ENCODE measurements around the gene AGBL5. TPM values are rescaled to one million over a fixed set of nuclear protein-coding genes. Genes with fewer than 3 reads are reported as not detected.

AGBL5 gene
- total RNA-seq, 2 donors from 2014 or later: 12.5 to 20.5 TPM

- no peak for ATAC-seq
- Mint-ChIP-seq H3K9me3 (no peaks in the 10 kb centered on the region), H3K36me3 (no peaks in the 10 kb centered on the region), H3K4me1 (ENCODE audit: low read depth in 2 of 2) (no peaks in the 10 kb centered on the region), H3K27me3 (no peaks in the 10 kb centered on the region), H3K27ac (no peak overlapping the region), H3K4me3 (no peak overlapping the region)
- no peak for DNase-seq (ENCODE audit: low spot score)
Measured at GRCh38 chr2:27016801-27017325, 34.6 kb upstream of the AGBL5 start.

GRCh38 chr2:27018142-27018541, 33.3 kb upstream of the AGBL5 start:
- ATAC-seq (no peak), DNase-seq (ENCODE audit: low spot score) (no peak)
- Mint-ChIP-seq H3K4me1 (ENCODE audit: low read depth in 2 of 2) (no peaks in the 10 kb centered on the region), H3K36me3 (no peaks in the 10 kb centered on the region), H3K4me3 (no peak overlapping the region), H3K9me3 (no peaks in the 10 kb centered on the region), H3K27me3 (no peaks in the 10 kb centered on the region), H3K27ac (no peak overlapping the region)

GRCh38 chr2:27019459-27019858, 32.0 kb upstream of the AGBL5 start:
- Mint-ChIP-seq H3K36me3 (no peaks in the 10 kb centered on the region), H3K27ac (no peak overlapping the region), H3K4me3 (no peak overlapping the region), H3K27me3 (no peaks in the 10 kb centered on the region), H3K9me3 (no peaks in the 10 kb centered on the region), H3K4me1 (ENCODE audit: low read depth in 2 of 2) (no peaks in the 10 kb centered on the region)
- ATAC-seq: no peak
- DNase-seq (ENCODE audit: low spot score): no peak

- ATAC-seq: no peak
- Mint-ChIP-seq H3K27ac (no peak overlapping the region), H3K4me3 (no peak overlapping the region)
Measured at GRCh38 chr2:27019931-27020855, 31.3 kb upstream of the AGBL5 start.

GRCh38 chr2:27021253-27022049, 30.0 kb upstream of the AGBL5 start:
- peak overlapping the region in 1 of 2 donors; percentile 64 for H3K27ac Mint-ChIP-seq
- no peaks in the 10 kb centered on the region for H3K27me3 Mint-ChIP-seq
- no peaks in the 10 kb centered on the region for H3K36me3 Mint-ChIP-seq
- ATAC-seq: no peak
- DNase-seq (ENCODE audit: low spot score): no peak
- H3K4me1 Mint-ChIP-seq (ENCODE audit: low read depth in 2 of 2): no peaks in the 10 kb centered on the region
- no peak overlapping the region for H3K4me3 Mint-ChIP-seq
- no peaks in the 10 kb centered on the region for H3K9me3 Mint-ChIP-seq

More at GRCh38 chr2:27019931-27020855, 31.3 kb upstream of the AGBL5 start:
- no peaks in the 10 kb centered on the region for H3K9me3 Mint-ChIP-seq
- H3K27me3 Mint-ChIP-seq: no peaks in the 10 kb centered on the region
- DNase-seq (ENCODE audit: low spot score): no peak
- H3K36me3 Mint-ChIP-seq: no peaks in the 10 kb centered on the region
- no peaks in the 10 kb centered on the region for H3K4me1 Mint-ChIP-seq (ENCODE audit: low read depth in 2 of 2)

- ATAC-seq (no peak), DNase-seq (ENCODE audit: low spot score) (no peak)
- Mint-ChIP-seq H3K27me3 (no peaks in the 10 kb centered on the region), H3K4me3 (no peak overlapping the region), H3K27ac (no peak overlapping the region), H3K36me3 (no peaks in the 10 kb centered on the region), H3K9me3 (no peaks in the 10 kb centered on the region), H3K4me1 (ENCODE audit: low read depth in 2 of 2) (peaks cover 0 to 5% of the 10 kb centered on the region in 2 donors)
Measured at GRCh38 chr2:27023740-27024139, 27.7 kb upstream of the AGBL5 start.

GRCh38 chr2:27024188-27024587, 27.3 kb upstream of the AGBL5 start:
- Mint-ChIP-seq H3K4me3 (no peak overlapping the region), H3K4me1 (ENCODE audit: low read depth in 2 of 2) (peaks cover 0 to 5% of the 10 kb centered on the region in 2 donors), H3K36me3 (no peaks in the 10 kb centered on the region), H3K9me3 (no peaks in the 10 kb centered on the region), H3K27ac (no peak overlapping the region), H3K27me3 (no peaks in the 10 kb centered on the region)
- DNase-seq (ENCODE audit: low spot score): no peak
- no peak for ATAC-seq

- Mint-ChIP-seq H3K27ac (no peak overlapping the region), H3K4me3 (no peak overlapping the region), H3K27me3 (no peaks in the 10 kb centered on the region), H3K4me1 (ENCODE audit: low read depth in 2 of 2) (peaks cover 0 to 5% of the 10 kb centered on the region in 2 donors), H3K36me3 (no peaks in the 10 kb centered on the region), H3K9me3 (no peaks in the 10 kb centered on the region)
- DNase-seq (ENCODE audit: low spot score): no peak
- peak in 1 of 2 donors; percentile 7 for ATAC-seq
Measured at GRCh38 chr2:27024812-27025211, 26.7 kb upstream of the AGBL5 start.

- no peaks in the 10 kb centered on the region for H3K36me3 Mint-ChIP-seq
- no peaks in the 10 kb centered on the region for H3K9me3 Mint-ChIP-seq
- DNase-seq (ENCODE audit: low spot score): no peak
- peaks cover 2 to 5% of the 10 kb centered on the region in 2 donors for H3K4me1 Mint-ChIP-seq (ENCODE audit: low read depth in 2 of 2)
- ATAC-seq: no peak
- H3K4me3 Mint-ChIP-seq: no peak overlapping the region
- no peaks in the 10 kb centered on the region for H3K27me3 Mint-ChIP-seq
- H3K27ac Mint-ChIP-seq: no peak overlapping the region
Measured at GRCh38 chr2:27025281-27025800, 26.1 kb upstream of the AGBL5 start.

GRCh38 chr2:27025861-27026851, 25.3 kb upstream of the AGBL5 start:
- no peaks in the 10 kb centered on the region for H3K27me3 Mint-ChIP-seq
- DNase-seq (ENCODE audit: low spot score) (no peak), ATAC-seq (no peak)
- no peak overlapping the region for H3K27ac Mint-ChIP-seq
- no peak overlapping the region for H3K4me3 Mint-ChIP-seq
- H3K9me3 Mint-ChIP-seq: no peaks in the 10 kb centered on the region
- H3K36me3 Mint-ChIP-seq: no peaks in the 10 kb centered on the region
- peaks cover 6 to 8% of the 10 kb centered on the region in 2 donors for H3K4me1 Mint-ChIP-seq (ENCODE audit: low read depth in 2 of 2)

GRCh38 chr2:27027211-27027651, 24.2 kb upstream of the AGBL5 start:
- no peaks in the 10 kb centered on the region for H3K36me3 Mint-ChIP-seq
- H3K9me3 Mint-ChIP-seq: no peaks in the 10 kb centered on the region
- ATAC-seq (no peak), DNase-seq (ENCODE audit: low spot score) (no peak)
- H3K4me1 Mint-ChIP-seq (ENCODE audit: low read depth in 2 of 2): peaks cover 16 to 17% of the 10 kb centered on the region in 2 donors
- H3K27ac Mint-ChIP-seq: no peak overlapping the region
- H3K27me3 Mint-ChIP-seq: no peaks in the 10 kb centered on the region
- no peak overlapping the region for H3K4me3 Mint-ChIP-seq

GRCh38 chr2:27029051-27029450, 22.4 kb upstream of the AGBL5 start:
- H3K27ac Mint-ChIP-seq: no peak overlapping the region
- no peak overlapping the region for H3K4me3 Mint-ChIP-seq
- ATAC-seq: no peak

More at GRCh38 chr2:27029051-27029450, 22.4 kb upstream of the AGBL5 start:
- no peak for DNase-seq (ENCODE audit: low spot score)
- Mint-ChIP-seq H3K4me1 (ENCODE audit: low read depth in 2 of 2) (peaks cover 25 to 26% of the 10 kb centered on the region in 2 donors), H3K27me3 (no peaks in the 10 kb centered on the region), H3K9me3 (no peaks in the 10 kb centered on the region), H3K36me3 (no peaks in the 10 kb centered on the region)
